Stimulated activated naive CD4-positive, alpha-beta T cell treated with Interleukin-2 at 50 U/mL for 16 hours (primary cell): ENCODE measurements around the gene NELFE.
"Not testable (repeated sequence)": the region's sequence is repeated elsewhere in the genome, so short reads cannot be mapped to it uniquely, and the experiment has no call there.

Source experiments
- DNase-seq: peaks from one replicate; lab custom pipeline; 2025; lab: John Stamatoyannopoulos, UW

The NELFE gene

GRCh38 chr6:31918069-31918720 is 40.6 kb downstream of the NELFE start:
- DNase-seq = no peak

- DNase-seq = no peak
Measured at GRCh38 chr6:31915756-31916155, 43.0 kb downstream of the NELFE start.

- no peak for DNase-seq
Measured at GRCh38 chr6:31915351-31915750, 43.4 kb downstream of the NELFE start.

- DNase-seq = no peak
Measured at GRCh38 chr6:31911826-31912585, 46.8 kb downstream of the NELFE start.

- DNase-seq = not testable (repeated sequence)
Measured at GRCh38 chr6:31909298-31909697, 49.5 kb downstream of the NELFE start.

GRCh38 chr6:31908791-31909190 is 50.0 kb downstream of the NELFE start:
- no peak for DNase-seq

GRCh38 chr6:31908255-31908654 is 50.5 kb downstream of the NELFE start:
- not testable (repeated sequence) for DNase-seq

GRCh38 chr6:31907158-31907813 is 51.5 kb downstream of the NELFE start:
- no peak for DNase-seq

GRCh38 chr6:31906727-31907126 is 52.0 kb downstream of the NELFE start:
- not testable (repeated sequence) for DNase-seq

GRCh38 chr6:31906122-31906521 is 52.6 kb downstream of the NELFE start:
- no peak for DNase-seq

GRCh38 chr6:31905041-31905440 is 53.7 kb downstream of the NELFE start:
- no peak for DNase-seq

GRCh38 chr6:31903957-31904356 is 54.8 kb downstream of the NELFE start:
- no peak for DNase-seq
